ENCODE measurements around the gene ARFGEF2.

GRCh38 chr20:48951041-48951440 lies 29.5 kb downstream of the ARFGEF2 start:
- TF ChIP-seq CTCF (IDR thresholded peaks at IDR 0.05; ENCODE audit: poor library complexity, severe bottlenecking) (no peak), RAD21 (conservative IDR thresholded peaks at IDR 0.05) (no peak), MXI1 (conservative IDR thresholded peaks at IDR 0.05; ENCODE audit: poor library complexity, severe bottlenecking) (no peak), EZH2 (IDR thresholded peaks at IDR 0.05; ENCODE audit: borderline replicate concordance, insufficient read depth, low read length, poor library complexity, severe bottlenecking) (no peak), POLR2AphosphoS5 (IDR thresholded peaks at IDR 0.05) (no peak), SMC3 (conservative IDR thresholded peaks at IDR 0.05; ENCODE audit: poor library complexity) (no peak)
